8988T (cell line): ENCODE measurements around the gene LRP2.
"Not testable (repeated sequence)": the region's sequence is repeated elsewhere in the genome, so short reads cannot be mapped to it uniquely, and the experiment has no call there.

Experiments
- DNase-seq: peaks from one replicate; pipeline ENCODE4 v3.0.0; 2011

Gene LRP2

DNA sequence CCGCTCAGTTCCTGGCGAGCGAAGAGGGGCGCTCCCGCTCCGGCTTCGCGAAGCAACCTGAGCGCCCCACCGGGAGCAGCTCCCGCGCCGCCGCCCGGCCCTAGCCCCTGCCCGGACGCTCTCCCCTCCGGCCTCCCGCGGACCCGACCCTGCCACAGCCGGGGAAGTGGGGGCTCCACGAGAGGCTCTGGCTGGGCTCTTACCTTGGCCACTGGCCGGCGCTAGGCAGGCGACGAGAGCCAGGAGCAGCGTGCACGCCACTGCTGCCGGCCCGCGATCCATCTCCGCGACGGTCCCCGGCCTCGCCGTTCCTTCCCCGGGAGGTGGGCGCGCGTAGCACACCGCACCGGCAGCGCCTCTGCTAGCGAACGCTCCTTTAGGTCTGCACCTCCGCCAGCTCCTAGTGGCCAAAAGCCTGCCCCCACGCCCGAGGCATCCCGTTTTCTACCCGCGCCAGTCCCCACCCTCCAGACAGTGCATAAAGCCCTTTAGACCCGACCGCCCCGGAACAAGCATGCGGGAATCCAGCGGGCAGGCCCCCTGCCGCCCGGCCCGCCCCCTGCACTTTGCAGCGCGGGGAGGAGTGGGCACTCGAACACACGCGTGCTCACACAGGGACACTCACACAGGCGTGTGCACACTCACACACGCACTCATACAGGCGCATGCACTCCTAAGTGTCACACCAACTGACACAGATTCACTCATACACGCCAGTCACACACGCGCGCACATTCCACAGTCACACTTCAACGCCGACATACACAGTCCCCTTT is at the start of gene LRP2:
Gene LRP2 (minus strand): TSS at position 417 of the 776 bp plus-strand sequence. CDS start 135 bp downstream, at position 282.
- peak; percentile 43 for DNase-seq

DNA sequence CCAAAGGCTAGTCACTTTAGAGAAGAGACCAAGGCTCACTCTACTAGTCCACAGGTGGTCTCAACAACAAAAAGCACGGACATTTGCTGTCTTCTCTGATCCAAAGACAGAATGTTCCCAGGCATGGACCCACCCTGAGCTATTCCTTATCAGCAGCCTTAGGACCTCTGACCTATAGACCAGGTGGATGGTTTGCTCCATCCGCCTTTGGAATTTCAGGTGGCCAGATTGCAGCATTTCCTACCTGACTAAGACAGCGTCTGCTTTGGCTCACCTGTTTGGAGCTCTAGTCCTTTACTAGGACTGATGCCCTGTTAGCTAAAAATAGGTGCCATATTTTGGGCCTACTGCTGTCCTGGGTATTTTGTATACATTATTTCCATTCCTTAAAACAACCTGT is 44.6 kb upstream of the LRP2 start:
- no peak for DNase-seq

DNA sequence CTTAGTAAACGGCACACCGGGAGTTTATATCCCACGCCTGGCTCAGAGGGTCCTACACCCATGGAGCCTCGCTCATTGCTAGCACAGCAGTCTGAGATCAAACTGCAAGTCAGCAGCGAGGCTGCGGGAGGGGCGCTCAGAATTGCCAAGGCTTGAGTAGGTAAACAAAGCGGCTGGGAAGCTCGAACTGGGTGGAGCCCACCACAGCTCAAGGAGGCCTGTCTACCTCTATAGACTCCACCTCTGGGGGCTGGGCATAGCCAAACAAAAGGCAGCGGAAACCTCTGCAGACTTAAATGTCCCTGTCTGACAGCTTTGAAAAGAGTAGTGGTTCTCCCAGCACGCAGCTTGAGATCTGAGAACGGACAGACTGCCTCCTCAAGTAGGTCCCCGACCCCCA is 37.2 kb upstream of the LRP2 start:
- DNase-seq = not testable (repeated sequence)

DNA sequence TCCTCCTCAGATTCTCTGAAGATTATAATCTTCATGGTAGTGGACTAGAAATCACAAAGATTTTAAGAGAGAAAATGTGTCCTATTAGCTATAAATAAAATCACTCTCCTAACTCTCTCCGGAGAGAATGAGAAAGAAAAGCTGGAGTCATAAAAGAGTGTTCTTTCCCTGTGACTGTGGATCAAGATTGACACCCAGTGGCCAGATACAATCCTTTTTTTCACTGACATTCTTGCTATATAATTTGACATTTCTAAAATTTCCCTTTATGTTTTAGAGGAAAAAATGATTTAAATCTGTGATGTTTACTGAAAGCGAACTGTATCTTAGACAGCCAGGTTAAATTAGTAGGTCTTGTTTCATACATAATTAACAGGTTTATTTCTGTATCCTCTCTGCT is 35.4 kb upstream of the LRP2 start:
- DNase-seq = no peak

DNA sequence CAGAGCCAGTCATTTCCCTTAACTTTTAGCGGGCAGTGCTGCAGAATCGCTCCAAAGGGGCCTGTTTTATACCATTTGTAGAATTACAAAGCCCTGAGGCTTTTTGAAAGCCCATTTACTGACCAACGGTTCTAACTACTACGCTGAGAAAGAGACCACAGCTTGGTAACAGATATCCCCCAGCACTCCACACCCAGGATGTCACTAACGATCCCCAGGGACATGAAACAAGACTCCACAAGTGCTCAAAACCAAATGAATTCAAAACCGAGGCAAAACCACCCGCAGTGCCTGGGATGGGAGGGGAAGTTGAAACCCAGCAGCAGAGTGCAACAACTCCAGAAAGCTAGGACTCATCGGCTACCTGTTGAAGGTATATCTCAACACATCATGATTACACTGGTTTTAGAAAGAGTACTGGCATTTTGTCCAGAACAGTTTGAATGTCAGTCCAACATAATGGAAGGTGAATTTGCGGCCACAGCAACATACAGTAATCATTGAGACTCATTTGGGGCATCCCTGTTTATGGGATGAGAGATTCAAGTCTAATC is 33.6 kb upstream of the LRP2 start:
- DNase-seq = no peak

DNA sequence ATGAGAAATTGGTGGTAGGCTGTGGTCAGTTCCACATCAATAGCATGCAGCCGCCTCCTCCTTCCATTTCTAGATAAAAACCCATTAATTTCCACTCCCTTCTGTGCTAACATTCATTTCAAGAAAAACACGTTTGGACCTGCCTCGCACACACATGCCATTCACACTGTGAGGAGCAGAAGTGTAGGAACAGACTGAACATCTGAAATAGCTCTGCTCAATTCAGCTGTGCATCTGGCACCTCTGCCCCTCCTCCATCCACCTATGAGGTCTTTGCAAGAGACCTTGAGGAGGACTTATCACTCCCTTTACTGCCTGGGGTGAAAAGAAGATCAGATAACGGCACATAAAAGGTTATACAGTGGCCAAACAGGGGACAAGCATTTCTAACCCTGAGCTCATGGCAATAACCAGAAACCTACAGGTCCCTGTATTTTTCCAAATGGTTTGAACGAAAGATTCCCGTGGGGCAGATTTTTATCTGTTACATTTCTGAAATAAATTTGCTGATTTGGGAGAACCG is 30.8 kb upstream of the LRP2 start:
- no peak for DNase-seq

DNA sequence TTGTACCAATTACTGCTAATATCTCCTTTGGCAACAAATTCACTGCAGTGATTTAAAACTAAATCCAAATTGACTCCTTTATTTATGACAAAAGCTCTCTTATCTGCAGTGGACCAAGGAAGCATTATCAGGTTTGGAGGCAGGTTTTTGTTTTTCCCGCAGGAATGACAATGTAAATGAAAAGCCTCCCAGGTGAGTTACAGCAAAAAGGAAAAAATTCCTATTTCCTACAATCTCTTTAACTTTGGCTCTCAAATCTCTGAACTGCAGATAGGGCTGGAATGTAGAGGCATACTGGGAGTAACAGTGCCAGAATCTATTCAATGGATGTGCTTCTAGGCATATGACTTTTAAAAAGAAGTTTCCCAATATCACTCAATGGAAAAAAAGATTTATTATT is 28.9 kb upstream of the LRP2 start:
- DNase-seq = no peak

DNA sequence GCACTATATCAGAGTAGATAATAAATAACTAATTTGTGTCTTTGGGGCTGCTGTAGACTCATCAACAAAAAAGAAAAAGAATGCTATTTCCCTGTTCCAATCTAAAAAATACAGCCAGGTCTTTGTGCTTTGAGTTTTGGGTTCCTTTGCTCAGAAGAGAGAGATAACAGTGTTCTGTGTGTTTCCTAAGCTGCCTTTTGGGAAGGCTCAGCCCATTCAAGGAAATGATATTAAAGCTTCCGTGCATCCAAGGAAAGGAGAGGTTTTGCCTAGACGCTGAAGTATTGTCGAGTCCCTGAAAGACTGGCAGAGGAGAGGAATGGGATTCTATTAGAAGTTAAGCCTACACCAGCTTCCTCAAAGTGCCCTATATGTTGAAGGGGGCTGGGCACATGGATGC is 25.8 kb upstream of the LRP2 start:
- no peak for DNase-seq

DNA sequence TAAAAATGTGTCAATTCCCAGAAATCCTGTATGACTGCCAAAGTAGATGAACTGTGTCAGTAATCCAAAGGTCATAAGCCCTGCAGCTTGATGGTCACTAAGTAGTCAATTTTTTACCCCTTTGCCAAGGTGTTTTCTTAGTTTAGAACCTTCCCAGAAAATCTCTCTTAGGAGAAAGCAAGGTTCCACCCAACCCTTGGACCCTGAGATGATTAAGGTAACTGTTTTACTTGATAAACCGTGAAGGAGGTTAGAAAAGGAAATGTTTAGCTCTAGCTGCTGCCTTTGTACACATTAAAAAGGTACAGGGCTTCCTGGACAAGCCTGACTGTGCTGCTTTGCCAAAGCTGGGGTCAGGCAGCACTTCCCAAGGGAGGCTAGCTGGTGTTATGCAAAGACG is 24.4 kb upstream of the LRP2 start:
- DNase-seq = no peak

DNA sequence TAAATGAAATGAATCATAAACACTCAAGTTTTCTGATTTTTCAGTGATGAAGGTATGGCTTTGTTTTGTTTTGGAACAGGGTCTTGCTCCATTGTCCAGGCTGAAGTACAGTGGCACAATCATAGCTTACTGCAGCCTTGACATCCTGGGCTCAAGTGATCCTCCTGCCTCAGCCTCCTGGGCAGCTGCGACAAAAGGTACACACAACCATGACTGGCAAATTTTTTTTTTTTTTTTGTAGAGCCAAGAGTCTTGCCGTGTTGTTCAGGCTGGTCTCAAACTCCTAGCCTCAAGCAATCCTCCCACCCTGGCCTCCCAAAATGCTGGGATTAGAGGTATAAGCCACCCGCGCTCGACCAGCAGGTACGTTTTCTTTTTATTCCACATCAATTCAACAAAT is 22.5 kb upstream of the LRP2 start:
- no peak for DNase-seq

DNA sequence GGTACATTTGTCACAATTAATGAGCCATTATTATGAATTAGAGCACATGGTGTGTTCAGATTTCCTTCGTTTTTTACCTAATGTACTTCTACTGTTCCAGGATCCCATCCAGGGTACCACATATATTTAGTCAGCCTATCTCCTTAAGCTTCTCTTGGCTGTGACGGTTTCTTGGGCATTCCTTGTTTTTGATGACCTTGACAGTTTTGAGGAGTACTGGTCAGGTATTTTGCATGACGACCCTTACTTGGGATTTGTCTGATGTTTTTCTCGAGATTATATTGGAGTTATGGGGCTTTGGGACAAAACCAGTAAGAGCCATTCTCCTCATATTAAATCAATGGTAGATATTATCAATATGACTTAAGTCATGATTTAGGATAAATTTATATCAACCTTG is 10.2 kb upstream of the LRP2 start:
- DNase-seq = no peak

DNA sequence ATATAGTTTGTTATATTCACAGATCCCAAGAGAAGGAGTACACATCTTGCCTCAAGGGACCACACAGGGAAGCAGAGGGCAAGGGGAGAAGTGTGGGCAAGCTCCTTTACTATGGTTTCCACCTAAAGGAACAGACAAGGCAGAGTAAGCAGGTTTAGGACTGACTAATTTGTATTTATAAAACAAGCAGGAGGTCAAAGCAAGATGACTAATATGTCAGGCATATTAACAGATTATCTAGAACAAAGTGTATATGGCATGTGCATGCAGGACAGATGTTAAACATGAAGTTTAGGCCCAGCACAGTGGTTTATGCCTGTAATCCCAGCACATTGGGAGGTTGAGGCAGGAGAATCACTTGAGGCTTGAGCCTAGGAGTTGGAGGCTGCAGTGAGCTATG is 3.7 kb upstream of the LRP2 start:
- DNase-seq = no peak

DNA sequence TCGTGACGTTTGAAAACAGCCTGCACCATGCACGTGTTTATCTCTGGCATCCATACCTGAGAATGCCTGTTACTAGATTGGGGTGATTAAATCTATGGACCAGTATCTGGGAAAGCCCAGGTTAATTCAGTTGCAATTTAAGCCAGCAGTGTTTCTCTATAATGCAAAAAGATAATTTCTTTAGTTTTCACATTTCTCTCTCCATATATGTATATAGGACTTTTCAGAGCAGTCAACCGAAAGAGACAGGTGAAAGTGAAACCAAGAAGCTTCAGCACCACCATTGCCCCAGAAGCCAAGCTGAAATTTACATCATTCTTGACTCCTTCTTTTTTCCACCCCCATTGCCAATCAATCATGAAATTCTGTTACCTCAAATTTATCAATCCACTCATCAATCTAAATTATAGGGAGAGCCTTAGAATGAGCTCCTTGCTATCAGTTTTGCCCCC is 2.7 kb upstream of the LRP2 start:
- DNase-seq = no peak

DNA sequence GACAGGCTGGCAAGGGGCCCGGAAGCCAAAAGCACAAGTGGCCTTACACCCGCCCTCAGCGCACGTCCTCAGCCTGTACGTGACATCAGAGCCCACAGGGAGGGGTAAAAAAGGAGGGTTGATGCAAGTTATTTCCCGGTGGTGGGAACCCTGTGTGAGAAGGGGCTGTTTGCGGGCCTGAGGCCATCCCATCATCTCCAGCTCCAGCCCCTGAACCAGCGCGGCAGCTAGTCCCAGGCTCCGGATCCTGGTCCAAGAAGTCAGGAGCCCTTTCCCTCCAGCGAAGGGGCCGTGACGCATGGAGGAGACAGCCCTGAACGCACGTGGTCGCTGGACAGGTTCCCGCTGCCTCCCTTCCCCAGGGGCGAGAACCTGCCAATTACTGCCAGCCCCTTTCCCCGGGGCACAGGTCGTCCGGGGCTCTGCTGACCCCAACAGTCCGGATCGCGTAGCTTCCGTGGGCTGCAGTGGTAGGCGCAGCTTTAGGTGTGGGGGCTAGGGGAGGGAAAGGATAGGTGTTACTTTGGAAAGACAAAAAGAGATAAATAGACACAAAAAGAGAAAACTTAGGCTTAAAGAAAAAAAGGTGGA is 1.3 kb upstream of the LRP2 start:
- no peak for DNase-seq

DNA sequence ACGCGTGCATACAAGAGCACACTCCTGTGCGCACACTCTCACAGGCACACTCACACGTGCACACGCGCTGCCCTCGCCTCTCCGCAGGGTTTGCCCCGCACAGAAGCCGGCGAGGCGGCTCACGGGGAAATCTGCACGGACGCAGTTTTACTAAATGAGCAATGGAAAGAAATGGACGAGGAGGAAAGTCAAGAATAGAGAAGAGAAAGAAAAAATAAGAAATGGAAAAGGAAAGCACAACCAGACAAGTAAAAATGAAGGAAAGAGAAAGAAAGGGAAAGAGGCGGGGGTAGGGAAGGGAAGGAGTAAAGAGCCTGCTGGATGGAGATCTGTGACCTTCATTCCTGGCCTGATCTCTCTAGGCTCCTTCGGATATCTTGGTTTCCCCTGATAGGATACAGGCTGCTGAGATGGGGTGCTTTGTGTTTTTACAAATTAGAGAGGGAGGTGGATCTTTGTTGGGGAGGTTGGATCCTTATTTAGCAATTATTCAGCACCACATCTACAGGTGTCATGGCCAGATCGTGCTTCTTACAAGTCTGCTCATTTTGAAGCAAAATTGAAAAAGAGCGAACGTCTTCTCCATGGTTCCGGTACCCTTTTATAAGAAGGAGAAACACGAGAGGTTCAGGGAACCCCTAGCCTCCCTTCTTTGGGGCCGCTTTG is 693 bp upstream of the LRP2 start:
- DNase-seq = no peak

DNA sequence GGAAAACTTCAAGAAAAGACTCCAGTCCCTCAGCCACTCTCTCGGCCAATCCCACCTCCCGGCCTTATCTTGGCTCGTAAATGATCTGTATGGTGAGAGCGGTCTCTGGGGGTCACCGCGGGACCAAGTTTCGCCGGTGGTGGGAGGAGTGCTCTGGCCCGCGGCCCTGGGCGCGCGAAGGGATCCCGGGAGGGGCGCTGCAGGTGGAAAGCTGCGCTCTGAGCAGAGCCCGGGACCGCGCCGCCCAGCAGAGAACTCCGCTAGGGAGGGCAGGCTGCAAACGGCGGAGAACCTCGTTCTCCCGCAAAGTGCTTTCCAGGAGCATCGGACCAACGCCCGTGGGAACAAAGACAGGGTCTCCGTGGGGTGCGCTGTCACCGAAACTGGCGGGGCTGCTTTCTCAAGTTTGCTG is 622 bp downstream of the LRP2 start:
- DNase-seq = peak; percentile 55

DNA sequence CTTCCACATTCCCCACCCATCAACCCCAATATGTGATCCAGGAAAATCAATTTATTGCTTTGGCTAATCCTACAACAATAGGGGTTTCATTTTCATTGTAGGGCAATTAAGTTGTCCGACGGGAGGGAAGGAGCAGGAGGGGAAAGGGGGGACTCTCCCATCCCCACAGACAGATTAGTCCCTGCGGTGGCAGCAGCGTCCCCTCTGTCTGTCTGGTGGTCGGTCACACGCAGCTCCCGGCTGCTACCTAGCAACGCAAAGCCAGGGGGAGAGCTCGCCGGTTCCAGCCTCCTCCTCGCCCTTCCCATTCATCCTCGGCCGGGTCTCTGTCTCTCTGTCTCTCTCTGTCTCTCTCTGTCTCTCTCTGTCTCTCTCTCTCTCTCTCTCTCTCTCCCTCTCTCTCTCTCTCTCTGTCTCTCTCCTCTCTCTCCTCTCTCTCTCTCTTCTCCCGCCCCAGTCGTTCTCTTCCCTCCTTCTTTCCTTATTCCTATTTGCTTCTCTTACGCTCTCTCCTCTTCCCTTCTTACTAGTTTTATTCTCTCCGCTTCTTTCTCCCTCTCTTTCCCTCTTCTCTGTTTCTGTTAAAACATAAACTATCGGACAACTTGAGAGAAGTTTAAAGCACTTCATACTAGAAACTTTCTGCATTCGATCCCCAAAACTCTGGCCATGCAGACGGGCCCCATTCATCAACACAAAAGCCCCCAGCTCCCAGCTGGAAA is 1.2 kb downstream of the LRP2 start:
- no peak for DNase-seq

DNA sequence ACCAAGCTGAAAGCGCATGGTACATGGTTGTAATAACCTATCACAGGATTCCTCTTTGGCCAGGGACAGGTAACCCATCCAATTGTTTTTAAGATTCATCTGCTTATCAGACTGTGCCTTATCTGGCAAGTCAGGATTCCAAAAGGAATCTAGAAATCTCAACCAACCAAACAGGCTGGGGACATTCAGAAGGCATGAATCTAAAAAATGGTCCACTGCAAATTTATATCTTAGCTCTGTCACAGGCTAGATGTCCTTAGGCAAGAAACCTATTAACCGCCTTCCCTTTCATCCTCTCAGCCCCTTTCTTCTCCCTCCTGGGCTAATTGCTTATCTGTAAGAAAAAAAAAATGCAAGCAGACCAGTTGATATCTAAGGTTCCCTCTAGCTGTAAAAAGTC is 4.3 kb downstream of the LRP2 start:
- DNase-seq = no peak

DNA sequence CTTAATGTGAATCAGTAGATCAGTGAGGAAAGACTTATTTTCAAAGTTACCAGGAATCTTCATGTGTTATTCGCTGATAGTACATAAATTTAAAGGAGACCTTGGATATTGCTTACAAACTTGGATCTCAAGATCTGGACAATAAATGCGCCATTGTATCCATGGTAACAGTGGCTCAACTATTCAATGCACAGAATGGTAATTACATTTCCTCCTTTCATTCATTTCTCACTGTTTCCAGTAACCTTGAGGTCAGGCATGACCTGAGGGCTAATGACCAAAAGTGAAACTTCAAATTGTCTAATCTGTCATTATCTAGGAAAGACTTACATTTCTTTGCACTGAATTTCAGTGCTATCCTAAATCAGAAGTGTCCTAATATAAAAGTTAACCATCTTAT is 8.1 kb downstream of the LRP2 start:
- DNase-seq = no peak

DNA sequence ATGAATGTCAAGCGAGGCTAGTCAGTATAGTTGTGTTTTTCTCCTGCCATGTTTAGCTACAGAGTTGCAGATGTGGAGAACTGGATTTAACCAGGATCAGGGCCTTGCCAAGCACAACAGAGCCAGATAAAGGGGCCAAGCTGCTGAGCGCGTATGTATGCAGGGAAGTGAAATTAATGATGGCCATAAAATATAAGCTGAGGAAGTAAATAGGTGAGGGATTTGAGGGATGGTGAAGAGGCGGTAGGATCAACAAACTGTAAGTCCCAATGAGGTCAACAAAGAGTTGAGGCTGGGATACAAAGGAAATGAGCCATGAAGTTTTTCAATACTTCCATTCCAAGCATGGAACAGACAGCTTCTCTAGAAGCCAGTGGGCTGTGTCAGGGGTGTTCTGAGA is 10.6 kb downstream of the LRP2 start:
- DNase-seq = no peak

DNA sequence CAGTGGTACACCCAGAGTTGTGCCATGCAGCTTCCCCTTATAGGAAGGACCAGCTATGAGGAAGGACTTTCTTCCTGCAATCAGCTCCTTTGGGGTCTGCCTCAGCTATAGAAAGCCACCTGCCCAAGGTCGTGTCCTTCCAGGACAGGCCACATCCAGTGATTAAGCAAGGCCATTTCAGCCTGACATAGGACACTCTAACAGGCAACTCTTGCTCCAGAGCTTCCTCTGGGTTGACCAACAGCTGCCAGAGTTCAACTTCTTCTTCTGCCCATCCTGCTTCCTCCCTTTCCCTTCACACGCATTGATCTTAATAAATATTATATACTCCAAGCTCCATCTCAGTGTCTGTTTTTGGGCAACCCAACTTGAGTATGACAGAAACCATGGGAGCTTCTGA is 12.8 kb downstream of the LRP2 start:
- DNase-seq = no peak

DNA sequence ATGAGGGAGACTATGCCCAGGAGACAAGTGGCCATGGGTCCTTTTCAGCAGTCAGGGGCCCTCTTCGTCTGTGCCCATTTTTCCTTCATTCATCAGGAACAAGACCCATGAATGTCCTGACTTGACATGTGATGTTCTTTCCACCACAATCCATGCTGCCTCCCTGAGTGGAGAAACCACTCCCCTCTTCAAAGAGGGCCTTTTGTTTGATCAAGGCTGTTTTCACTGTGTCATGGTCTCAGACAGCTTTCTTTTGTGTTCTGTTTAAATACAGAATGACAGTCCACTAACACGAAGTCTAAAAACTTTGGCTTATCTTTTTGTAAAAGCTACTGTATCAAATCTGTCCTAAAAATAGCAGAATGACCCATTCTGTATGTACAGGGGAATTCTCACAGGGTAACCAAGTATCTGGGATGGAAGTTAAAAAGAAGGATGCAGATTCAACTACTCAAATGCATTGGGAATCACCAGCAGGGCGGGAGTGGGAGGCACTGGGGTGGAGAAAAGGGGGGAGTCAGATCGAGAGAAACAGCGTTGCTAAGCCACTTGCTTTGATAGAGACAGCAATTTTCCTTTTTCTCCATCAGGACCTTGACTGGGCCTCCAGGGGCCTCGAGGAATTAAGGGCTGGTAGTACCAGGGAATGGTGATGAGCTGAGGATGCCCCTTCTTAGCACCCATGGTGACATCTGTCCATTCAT is 13.9 kb downstream of the LRP2 start:
- DNase-seq = no peak
